A673 (cell line): ENCODE data around the gene ANGPTL3.
"Not testable (repeated sequence)": the region's sequence is repeated elsewhere in the genome, so short reads cannot be mapped to it uniquely, and the experiment has no call there.

Source experiments
- EZH2 ChIP-seq: fragments of 200-600 bp; sonication (generic); IDR thresholded peaks from 2 replicates; pipeline ENCODE4 v1.6.1; 2017; ENCODE audit warnings: borderline replicate concordance, low read depth, mild to moderate bottlenecking, mixed read lengths, antibody characterized with exemption, low read length; ENCODE audit not compliant: poor library complexity, severe bottlenecking
- TF ChIP-seq, protein P1 (sequence below): fragments of 300-800, 200-600 bp; sonication (generic); conservative IDR thresholded peaks from 2 replicates; pipeline ENCODE4 v1.5.1; 2017; ENCODE audit warnings: low read depth, mild to moderate bottlenecking, antibody characterized with exemption, low read length, moderate library complexity, mixed read lengths

- TF ChIP-seq, protein P1, sequence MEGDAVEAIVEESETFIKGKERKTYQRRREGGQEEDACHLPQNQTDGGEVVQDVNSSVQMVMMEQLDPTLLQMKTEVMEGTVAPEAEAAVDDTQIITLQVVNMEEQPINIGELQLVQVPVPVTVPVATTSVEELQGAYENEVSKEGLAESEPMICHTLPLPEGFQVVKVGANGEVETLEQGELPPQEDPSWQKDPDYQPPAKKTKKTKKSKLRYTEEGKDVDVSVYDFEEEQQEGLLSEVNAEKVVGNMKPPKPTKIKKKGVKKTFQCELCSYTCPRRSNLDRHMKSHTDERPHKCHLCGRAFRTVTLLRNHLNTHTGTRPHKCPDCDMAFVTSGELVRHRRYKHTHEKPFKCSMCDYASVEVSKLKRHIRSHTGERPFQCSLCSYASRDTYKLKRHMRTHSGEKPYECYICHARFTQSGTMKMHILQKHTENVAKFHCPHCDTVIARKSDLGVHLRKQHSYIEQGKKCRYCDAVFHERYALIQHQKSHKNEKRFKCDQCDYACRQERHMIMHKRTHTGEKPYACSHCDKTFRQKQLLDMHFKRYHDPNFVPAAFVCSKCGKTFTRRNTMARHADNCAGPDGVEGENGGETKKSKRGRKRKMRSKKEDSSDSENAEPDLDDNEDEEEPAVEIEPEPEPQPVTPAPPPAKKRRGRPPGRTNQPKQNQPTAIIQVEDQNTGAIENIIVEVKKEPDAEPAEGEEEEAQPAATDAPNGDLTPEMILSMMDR = not testable (repeated sequence)
- not testable (repeated sequence) for TF ChIP-seq EZH2
These were observed 25.8 kb upstream of the ANGPTL3 start for GRCh38 chr1:62571517-62571916.
